PC-3 (cell line): ENCODE data around the gene RAP2B. TPM values are rescaled to one million over a fixed set of nuclear protein-coding genes. Genes with fewer than 3 reads are reported as not detected.
A peak's percentile ranks its signal among the peaks of the same experiment; 100 is the strongest.

Experiments used
- ATAC-seq: fragments of 200-7000 bp; cut with Tn5 transposase; 2 replicates; pipeline ENCODE4 v1.9.1; 2020; ENCODE audit warnings: mild to moderate bottlenecking, moderate library complexity
- BruUV-seq: library from RNA; stranded (reverse); fragments of 400-500 nt; replicated peaks from 2 replicates; lab custom pipeline; 2021; lab: Mats Ljungman, UMichigan
- CTCF ChIA-PET: fragments of 300-600 bp; sonication (Branson Sonifier 250); formaldehyde crosslinking; loops from one replicate; lab custom pipeline; 2022; ENCODE audit warnings: antibody characterized with exemption; lab: Charles Lee
- POLR2A ChIA-PET: fragments of 300-600 bp; sonication (Branson Sonifier 250); formaldehyde crosslinking; loops from one replicate; lab custom pipeline; 2022; ENCODE audit warnings: antibody characterized with exemption; ENCODE audit not compliant: unreplicated experiment; lab: Charles Lee
- DNase-seq: peaks from one replicate; pipeline ENCODE4 v3.0.0-alpha.2; 2015
- H2AFZ ChIP-seq: fragments of 300-600 bp; sonication (generic); 2 replicates; pipeline ENCODE4 v1.6.0; 2016; ENCODE audit warnings: antibody characterized with exemption, low read length
- H3F3A ChIP-seq: fragments of 300-600 bp; sonication (generic); one replicate; pipeline ENCODE4 v1.6.0; 2017; ENCODE audit warnings: antibody characterized with exemption, low read length, control low read depth, mild to moderate bottlenecking; ENCODE audit not compliant: unreplicated experiment
- H3K27ac ChIP-seq: fragments of 300-600 bp; sonication (generic); 2 replicates; pipeline ENCODE4 v1.5.1; 2016; ENCODE audit warnings: mild to moderate bottlenecking, low read length
- H3K27me3 ChIP-seq: fragments of 300-600 bp; sonication (generic); 2 replicates; pipeline ENCODE4 v1.6.1; 2016; ENCODE audit warnings: low read length, mixed read lengths
- H3K36me3 ChIP-seq: fragments of 300-600 bp; sonication (generic); 2 replicates; pipeline ENCODE4 v1.6.1; 2016; ENCODE audit warnings: low read depth, mixed run types, low read length, mixed read lengths
- H3K4me1 ChIP-seq: fragments of 300-600 bp; sonication (generic); 2 replicates; pipeline ENCODE4 v1.5.1; 2016; ENCODE audit warnings: low read length; ENCODE audit not compliant: insufficient read depth
- H3K4me2 ChIP-seq: fragments of 300-600 bp; sonication (generic); 2 replicates; pipeline ENCODE4 v1.6.0; 2016; ENCODE audit warnings: low read length
- H3K4me3 ChIP-seq: fragments of 300-600 bp; sonication (generic); 2 replicates; pipeline ENCODE4 v1.5.1; 2016; ENCODE audit warnings: mild to moderate bottlenecking, low read length, mixed read lengths
- H3K79me2 ChIP-seq: fragments of 300-600 bp; sonication (generic); 2 replicates; pipeline ENCODE4 v1.6.1; 2017; ENCODE audit warnings: low read length, mixed read lengths
- H3K9ac ChIP-seq: fragments of 300-600 bp; sonication (generic); 2 replicates; pipeline ENCODE4 v1.6.0; 2016; ENCODE audit warnings: mild to moderate bottlenecking, low read length
- H3K9me2 ChIP-seq: fragments of 300-600 bp; sonication (generic); replicated peaks from 2 replicates; pipeline ENCODE4 v1.6.1; 2016; ENCODE audit warnings: mixed run types, low read length, mixed read lengths
- H3K9me3 ChIP-seq: fragments of 300-600 bp; sonication (generic); 2 replicates; pipeline ENCODE4 v1.6.1; 2016; ENCODE audit warnings: low read length, mixed read lengths
- H4K20me1 ChIP-seq: fragments of 300-600 bp; sonication (generic); 2 replicates; pipeline ENCODE4 v1.6.1; 2016; ENCODE audit warnings: low read length, mixed read lengths
- CTCF ChIP-seq: fragments of 300-600 bp; sonication (generic); conservative IDR thresholded peaks from 2 replicates; pipeline ENCODE4 v1.5.1; 2017; ENCODE audit warnings: antibody characterized with exemption, low read depth, mild to moderate bottlenecking, low read length
- EZH2 ChIP-seq: fragments of 300-600 bp; sonication (generic); IDR thresholded peaks from one replicate; pipeline ENCODE4 v1.6.1; 2017; ENCODE audit warnings: antibody characterized with exemption, mild to moderate bottlenecking, low read length; ENCODE audit not compliant: unreplicated experiment
- EZH2phosphoT487 ChIP-seq: fragments of 300-600 bp; sonication (generic); IDR thresholded peaks from 2 replicates; pipeline ENCODE4 v1.6.1; 2018; ENCODE audit warnings: mild to moderate bottlenecking, antibody characterized with exemption, low read length, borderline replicate concordance
- intact Hi-C: fragments of 100-400 bp; cut with micrococcal nuclease; formaldehyde crosslinking; loops from 2 replicates; pipeline ENCODE4 v1.9.0; 2023
- total RNA-seq: library from RNA; depleted of rRNA; stranded (reverse); fragments of >200 nt; gene quantifications from 2 replicates; pipeline ENCODE4 v1.2.3, GENCODE V29; 2014

RAP2B gene
- total RNA-seq, 1 experiment from 2014 or later, result 37.8 TPM

- intact Hi-C loops, result loop anchor here (2.0 to 10.0 kb wide), 4 partner anchors 32 to 625 kb away; partner anchors contain the start of gene RAP2B
- no peak overlapping the region for H2AFZ ChIP-seq
- H3K79me2 ChIP-seq, result no peaks in the 10 kb centered on the region
- peak overlapping the region; percentile 68 for H3K27ac ChIP-seq
- DNase-seq (no peak), ATAC-seq (no peak)
- TF ChIP-seq EZH2, result no peak
- TF ChIP-seq EZH2phosphoT487, result no peak
- no peak for TF ChIP-seq CTCF
- POLR2A ChIA-PET, result interaction anchor here (1.0 to 1.5 kb wide), 2 partner anchors 30 to 31 kb away, joined by 6 to 13 read pairs; no protein-coding TSS in a partner anchor
- peak overlapping the region; percentile 50 for H3K4me2 ChIP-seq
- no peaks in the 10 kb centered on the region for H4K20me1 ChIP-seq
- CTCF ChIA-PET, result no interaction called here
- no peaks in the 10 kb centered on the region for H3K27me3 ChIP-seq
- no peaks in the 10 kb centered on the region for H3K36me3 ChIP-seq
- H3K9me2 ChIP-seq, result no peaks in the 10 kb centered on the region
- peaks cover 18% of the 10 kb centered on the region for H3K4me1 ChIP-seq
- H3F3A ChIP-seq, result no peaks in the 10 kb centered on the region
- BruUV-seq, result no TSS peak
- 0 out of 2 replicates have a peak overlapping the region, but pooled peaks have one; percentile 18 for H3K9ac ChIP-seq
- no peak overlapping the region for H3K4me3 ChIP-seq
- H3K9me3 ChIP-seq, result no peaks in the 10 kb centered on the region
Measured at GRCh38 chr3:153129866-153130265, 32.2 kb upstream of the RAP2B start.

GRCh38 chr3:153130312-153130977, 31.6 kb upstream of the RAP2B start:
- H2AFZ ChIP-seq, result no peak overlapping the region
- H3K9ac ChIP-seq, result 0 out of 2 replicates have a peak overlapping the region, but pooled peaks have one; percentile 18
- DNase-seq (peak; percentile 77), ATAC-seq (peak; percentile 96)
- H3K9me3 ChIP-seq, result no peaks in the 10 kb centered on the region
- no peaks in the 10 kb centered on the region for H3K79me2 ChIP-seq
- H3K4me2 ChIP-seq, result peak overlapping the region; percentile 50
- intact Hi-C loops, result loop anchor here (2.0 to 10.0 kb wide), 2 partner anchors 88 to 624 kb away; no protein-coding TSS in a partner anchor
- H3K4me3 ChIP-seq, result peak overlapping the region; percentile 13; the same call in 1 of the 2 replicates
- POLR2A ChIA-PET, result interaction anchor here (1.0 to 1.5 kb wide), 2 partner anchors 30 to 31 kb away, joined by 6 to 13 read pairs; no protein-coding TSS in a partner anchor
- peaks cover 18% of the 10 kb centered on the region for H3K4me1 ChIP-seq
- no peaks in the 10 kb centered on the region for H3K27me3 ChIP-seq
- BruUV-seq, result no TSS peak
- H3F3A ChIP-seq, result no peaks in the 10 kb centered on the region
- CTCF ChIA-PET, result interaction anchor here (0.6 to 0.7 kb wide), 3 partner anchors 35 to 96 kb away, joined by 3 read pairs; no protein-coding TSS in a partner anchor
- no peaks in the 10 kb centered on the region for H3K9me2 ChIP-seq
- H3K27ac ChIP-seq, result peak overlapping the region; percentile 68
- TF ChIP-seq EZH2 (no peak), EZH2phosphoT487 (no peak), CTCF (no peak)
- H3K36me3 ChIP-seq, result no peaks in the 10 kb centered on the region
- no peaks in the 10 kb centered on the region for H4K20me1 ChIP-seq

DNA sequence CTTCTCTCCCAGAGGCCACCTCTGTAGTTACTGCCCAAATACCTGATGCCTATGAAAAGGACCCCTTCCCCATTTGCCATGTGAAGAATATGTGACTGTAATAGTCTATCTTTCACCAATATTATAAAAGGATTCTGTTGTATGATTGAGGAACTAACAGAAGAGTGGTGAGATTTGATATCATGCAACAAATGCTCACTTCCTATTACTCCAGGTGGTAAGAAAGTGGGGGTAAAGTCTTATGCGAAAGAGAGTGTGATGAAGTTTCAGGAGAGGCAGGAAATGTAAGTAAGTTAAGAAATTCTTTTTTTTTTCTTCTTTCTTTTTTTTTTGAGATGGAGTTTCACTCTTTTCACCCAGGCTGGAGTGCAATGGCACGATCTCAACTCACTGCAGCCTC, 24.4 kb upstream of the RAP2B start:
- CTCF ChIA-PET, result interaction anchor here (0.6 kb wide), 1 partner anchor 619 kb away, joined by 3 read pairs; no protein-coding TSS in a partner anchor
- H3K4me2 ChIP-seq, result no peak overlapping the region

More for the DNA sequence above, 24.4 kb upstream of the RAP2B start:
- no peaks in the 10 kb centered on the region for H4K20me1 ChIP-seq
- H3K27ac ChIP-seq, result peak overlapping the region; percentile 98
- no peaks in the 10 kb centered on the region for H3K79me2 ChIP-seq
- BruUV-seq, result no TSS peak
- H3K9ac ChIP-seq, result peak overlapping the region; percentile 71
- no peaks in the 10 kb centered on the region for H3K27me3 ChIP-seq
- DNase-seq, result no peak
- no peak overlapping the region for H2AFZ ChIP-seq
- no peaks in the 10 kb centered on the region for H3K9me3 ChIP-seq
- no peak for TF ChIP-seq EZH2phosphoT487
- H3K9me2 ChIP-seq, result no peaks in the 10 kb centered on the region
- no peak for ATAC-seq
- no peaks in the 10 kb centered on the region for H3K36me3 ChIP-seq
- H3F3A ChIP-seq, result peaks cover 6% of the 10 kb centered on the region
- POLR2A ChIA-PET, result no interaction called here
- H3K4me1 ChIP-seq, result peaks cover 48% of the 10 kb centered on the region
- intact Hi-C loops, result loop anchor here (1.0 to 10.0 kb wide), 2 partner anchors 94 to 617 kb away; no protein-coding TSS in a partner anchor
- H3K4me3 ChIP-seq, result no peak overlapping the region
